Liver (tissue), 3 donors: Measurements from ENCODE around the gene ATP2B2.
A peak's percentile ranks its signal among the peaks of the same experiment; 100 is the strongest.

Experiments
- HNF4G ChIP-seq: IDR thresholded peaks from 2 replicates; pipeline ENCODE4 v1.6.1; 2016; ENCODE audit warnings: antibody characterized with exemption
- RAD21 ChIP-seq, 2 donors: IDR thresholded peaks; 2 replicates each; pipeline ENCODE4 v1.6.1; 2016; ENCODE audit warnings: antibody characterized with exemption in 2 of 2, mild to moderate bottlenecking in 2 of 2
- SP1 ChIP-seq: IDR thresholded peaks from 2 replicates; pipeline ENCODE4 v1.6.1; 2018; ENCODE audit warnings: antibody characterized with exemption, mild to moderate bottlenecking
- TF ChIP-seq, protein P1 (sequence below): fragments of 150-350 bp; IDR thresholded peaks from 2 replicates; pipeline ENCODE4 v1.5.1; 2017; ENCODE audit warnings: improper control_type of control experiment, low read depth, low read length; ENCODE audit not compliant: missing input control
- TF ChIP-seq, protein P2 (sequence below): IDR thresholded peaks from 2 replicates; pipeline ENCODE4 v1.6.1; 2016; ENCODE audit warnings: antibody characterized with exemption
- TF ChIP-seq, protein P3 (sequence below): IDR thresholded peaks from 2 replicates; pipeline ENCODE4 v1.6.1; 2016; ENCODE audit warnings: antibody characterized with exemption
- donor health status: healthy.
- donor health status: healthy.

DNA sequence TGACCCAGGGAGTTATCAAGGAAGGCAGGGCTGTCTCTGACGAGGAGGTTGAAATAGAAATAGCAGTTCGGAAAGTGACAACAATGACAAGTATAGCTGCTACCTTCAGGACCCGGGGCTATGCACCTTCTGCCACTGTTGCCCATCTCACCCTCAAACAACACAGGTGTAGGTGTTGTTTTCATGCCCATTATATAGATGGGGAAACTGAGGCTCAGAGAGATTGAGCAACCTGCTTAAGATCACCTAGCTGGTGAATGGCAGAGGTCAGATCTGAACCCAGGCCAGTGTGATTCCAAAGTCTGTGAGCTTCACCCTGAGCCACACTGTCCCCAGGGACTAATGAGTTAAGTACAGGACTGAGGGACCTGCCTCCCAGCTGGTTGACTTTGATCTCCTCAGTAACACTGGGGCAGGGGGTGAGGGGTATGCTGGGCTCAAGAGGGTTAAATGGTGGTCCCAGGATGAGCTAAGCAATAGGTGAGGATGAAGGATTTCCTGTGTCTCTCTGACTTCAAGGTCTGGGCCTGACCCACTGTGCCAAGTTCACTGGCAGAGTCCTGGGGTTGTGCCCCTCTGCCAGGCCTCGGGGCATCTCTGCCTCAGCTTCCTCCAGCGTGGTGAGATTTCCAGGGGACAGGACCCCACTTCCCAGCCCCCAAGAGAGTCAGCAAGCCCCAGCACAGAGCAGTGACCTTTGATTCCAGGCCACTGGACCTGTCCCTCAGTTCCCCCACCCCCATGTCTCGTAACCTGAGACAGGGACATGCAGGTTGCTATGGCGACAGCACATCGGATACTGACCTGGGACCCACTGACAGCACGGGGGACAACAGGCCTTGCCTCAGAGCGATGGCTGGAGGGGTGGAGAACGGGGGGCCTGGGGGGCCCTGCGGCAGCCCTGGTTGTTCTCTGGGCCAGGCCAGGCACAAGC lies 35.0 kb downstream of the ATP2B2 start:
- TF ChIP-seq, protein P1, sequence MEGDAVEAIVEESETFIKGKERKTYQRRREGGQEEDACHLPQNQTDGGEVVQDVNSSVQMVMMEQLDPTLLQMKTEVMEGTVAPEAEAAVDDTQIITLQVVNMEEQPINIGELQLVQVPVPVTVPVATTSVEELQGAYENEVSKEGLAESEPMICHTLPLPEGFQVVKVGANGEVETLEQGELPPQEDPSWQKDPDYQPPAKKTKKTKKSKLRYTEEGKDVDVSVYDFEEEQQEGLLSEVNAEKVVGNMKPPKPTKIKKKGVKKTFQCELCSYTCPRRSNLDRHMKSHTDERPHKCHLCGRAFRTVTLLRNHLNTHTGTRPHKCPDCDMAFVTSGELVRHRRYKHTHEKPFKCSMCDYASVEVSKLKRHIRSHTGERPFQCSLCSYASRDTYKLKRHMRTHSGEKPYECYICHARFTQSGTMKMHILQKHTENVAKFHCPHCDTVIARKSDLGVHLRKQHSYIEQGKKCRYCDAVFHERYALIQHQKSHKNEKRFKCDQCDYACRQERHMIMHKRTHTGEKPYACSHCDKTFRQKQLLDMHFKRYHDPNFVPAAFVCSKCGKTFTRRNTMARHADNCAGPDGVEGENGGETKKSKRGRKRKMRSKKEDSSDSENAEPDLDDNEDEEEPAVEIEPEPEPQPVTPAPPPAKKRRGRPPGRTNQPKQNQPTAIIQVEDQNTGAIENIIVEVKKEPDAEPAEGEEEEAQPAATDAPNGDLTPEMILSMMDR = no peak
- TF ChIP-seq RAD21 (IDR thresholded peaks at IDR 0.05) (no peak), SP1 (no peak), HNF4G (peak; percentile 62)
- TF ChIP-seq, protein P2, sequence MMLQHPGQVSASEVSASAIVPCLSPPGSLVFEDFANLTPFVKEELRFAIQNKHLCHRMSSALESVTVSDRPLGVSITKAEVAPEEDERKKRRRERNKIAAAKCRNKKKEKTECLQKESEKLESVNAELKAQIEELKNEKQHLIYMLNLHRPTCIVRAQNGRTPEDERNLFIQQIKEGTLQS = no peak
- TF ChIP-seq, protein P3, sequence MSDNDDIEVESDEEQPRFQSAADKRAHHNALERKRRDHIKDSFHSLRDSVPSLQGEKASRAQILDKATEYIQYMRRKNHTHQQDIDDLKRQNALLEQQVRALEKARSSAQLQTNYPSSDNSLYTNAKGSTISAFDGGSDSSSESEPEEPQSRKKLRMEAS = no peak
